ENCODE measurements around the gene HMGCS2. TPM values are rescaled to one million over a fixed set of nuclear protein-coding genes. Genes with fewer than 3 reads are reported as not detected.

Gene HMGCS2
- total RNA-seq, 1 donor from 2014 or later, result not detected

DNA sequence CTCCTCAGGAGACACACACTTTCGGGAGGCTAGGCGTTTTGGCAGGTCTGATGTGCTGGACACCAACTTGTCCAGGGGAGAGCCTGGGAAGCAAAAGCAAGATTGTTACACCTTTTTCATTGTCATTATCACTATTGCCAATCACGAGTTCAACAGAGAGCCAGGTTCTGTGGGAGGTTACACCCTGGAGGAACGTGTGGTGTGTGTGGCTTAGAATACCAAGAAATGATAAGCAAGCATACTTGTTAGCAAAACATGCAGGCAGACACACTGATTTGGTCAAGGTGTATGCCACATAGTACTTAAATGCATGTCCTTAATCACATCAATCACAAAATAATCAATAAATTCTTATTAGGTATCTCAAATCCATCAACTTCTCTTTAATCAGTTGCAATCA is 16.1 kb downstream of the HMGCS2 start:
- DNase-seq, result no peak

DNA sequence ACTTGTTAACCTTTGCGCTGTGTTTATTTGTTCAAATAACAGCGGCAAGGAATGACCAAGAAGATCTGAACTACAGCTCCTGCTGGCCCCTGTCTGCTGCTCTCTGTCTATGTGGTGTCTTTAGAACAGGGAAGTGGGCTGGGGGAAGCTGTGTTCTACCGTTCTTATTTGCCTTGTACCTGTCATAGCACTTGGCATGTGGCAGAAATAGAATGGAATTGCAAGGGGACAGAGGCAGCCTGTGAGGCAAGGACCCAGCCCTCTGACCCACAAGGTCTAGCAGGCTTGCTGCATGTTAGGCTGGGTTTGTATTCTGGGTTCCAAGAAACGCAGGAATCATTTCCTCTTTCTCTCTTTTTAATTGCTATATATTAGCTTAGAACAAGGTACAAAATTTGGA is 20.7 kb downstream of the HMGCS2 start:
- DNase-seq, result no peak

DNA sequence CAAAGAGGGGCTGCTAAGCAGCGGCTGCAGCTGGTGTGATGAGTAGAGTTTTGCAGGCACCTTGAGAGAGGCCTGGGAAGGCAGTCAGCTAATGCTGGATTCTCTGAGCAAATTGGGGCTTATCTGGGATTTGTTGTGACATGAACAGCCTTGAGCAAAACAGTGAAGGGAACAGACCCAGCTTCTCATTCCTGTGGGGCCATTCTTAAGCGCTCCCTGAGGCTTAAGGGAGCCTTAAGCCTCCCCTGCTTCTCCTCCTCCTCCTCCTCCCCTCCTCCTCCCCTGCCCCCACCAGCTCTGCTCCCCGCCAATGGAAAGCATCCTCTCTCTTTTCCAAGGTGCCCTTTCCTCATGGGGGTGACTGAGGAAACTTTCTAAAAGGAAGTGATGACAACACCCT is 21.3 kb downstream of the HMGCS2 start:
- DNase-seq, result no peak

DNA sequence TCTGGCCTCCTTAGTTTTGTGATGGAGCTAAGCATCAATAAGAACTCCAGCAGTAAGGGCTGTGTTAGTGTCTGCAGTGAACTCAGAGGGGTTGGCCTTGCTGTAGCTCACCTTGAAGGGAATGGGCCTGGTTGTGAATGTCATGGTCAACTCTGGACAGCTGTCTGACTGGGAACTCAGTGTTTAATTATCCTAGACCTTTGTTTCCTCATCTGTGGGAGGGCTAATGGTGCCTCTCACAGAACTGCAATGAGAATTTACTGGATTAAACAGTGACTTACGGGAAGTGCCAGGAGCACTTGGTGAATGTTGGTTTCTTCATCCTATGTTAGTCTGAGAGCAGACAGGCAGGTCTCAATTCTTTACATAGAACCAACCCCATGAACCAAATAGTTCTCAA is 23.7 kb downstream of the HMGCS2 start:
- DNase-seq, result no peak

DNA sequence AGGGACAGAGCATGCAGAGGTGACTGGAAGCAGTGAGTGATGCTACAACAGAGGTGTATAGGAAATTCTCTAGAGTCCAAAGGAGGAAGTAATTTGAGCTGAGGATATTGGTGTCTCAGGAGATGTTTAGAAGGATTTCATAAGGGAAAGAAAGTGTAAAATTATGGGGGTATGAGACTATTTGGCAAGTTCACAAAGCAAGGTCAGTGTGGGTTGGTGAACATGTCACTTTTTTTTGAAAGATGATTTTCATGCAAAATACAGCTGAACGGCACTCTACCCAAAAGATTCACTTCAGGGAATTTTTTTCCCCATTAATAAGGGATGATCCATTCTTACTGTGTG is 24.1 kb downstream of the HMGCS2 start:
- DNase-seq, result no peak

DNA sequence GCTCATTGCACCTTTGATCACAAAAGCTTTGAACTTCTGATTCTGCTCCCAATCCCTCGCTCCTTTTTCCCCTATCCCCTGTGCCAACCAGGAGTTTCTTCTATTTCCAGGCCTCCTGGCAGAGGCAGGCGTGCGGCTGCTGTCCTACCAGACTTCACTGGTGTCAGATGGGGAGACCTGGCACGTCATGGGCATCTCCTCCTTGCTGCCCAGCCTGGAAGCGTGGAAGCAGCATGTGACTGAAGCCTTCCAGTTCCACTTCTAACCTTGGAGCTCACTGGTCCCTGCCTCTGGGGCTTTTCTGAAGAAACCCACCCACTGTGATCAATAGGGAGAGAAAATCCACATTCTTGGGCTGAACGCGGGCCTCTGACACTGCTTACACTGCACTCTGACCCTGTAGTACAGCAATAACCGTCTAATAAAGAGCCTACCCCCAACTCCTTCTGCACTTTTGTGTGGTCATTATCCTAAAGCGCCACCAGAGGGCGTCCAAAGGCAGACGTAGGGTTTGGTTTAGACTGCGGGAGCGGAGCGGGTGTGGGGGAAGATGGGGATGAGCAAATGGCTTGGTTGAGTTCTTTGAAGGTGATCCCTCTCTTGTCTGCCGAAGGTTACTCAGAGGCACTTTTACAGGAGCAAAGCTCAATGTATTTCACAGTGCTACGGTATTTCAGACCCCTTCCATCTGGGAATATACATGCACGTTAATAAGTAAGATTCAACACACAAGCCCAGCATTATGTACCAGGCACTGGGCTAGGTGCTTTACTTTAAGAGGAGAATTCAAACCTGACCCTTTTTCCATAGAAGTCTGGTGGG is 24.7 kb downstream of the HMGCS2 start:
- peak; percentile 78 for DNase-seq

DNA sequence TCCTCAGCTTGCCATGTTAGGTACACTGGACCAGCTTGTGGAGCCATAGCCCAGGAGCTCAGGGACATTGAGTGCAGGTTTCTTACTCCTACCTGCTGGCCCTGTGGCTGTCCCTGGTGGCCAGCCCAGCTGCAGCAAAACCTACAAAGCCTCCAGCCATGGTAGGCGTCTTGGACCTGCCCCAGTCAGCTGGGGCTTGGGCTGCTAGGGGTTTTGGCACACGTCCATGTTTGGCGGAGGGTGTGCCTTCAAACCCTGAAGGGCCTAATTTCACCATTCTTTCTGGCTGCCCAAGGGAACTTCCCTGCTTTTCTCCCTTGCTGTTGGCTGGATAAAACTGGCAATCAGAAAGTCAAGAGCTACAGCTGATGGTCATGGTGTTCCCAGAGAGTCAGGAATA is 25.4 kb downstream of the HMGCS2 start:
- no peak for DNase-seq

DNA sequence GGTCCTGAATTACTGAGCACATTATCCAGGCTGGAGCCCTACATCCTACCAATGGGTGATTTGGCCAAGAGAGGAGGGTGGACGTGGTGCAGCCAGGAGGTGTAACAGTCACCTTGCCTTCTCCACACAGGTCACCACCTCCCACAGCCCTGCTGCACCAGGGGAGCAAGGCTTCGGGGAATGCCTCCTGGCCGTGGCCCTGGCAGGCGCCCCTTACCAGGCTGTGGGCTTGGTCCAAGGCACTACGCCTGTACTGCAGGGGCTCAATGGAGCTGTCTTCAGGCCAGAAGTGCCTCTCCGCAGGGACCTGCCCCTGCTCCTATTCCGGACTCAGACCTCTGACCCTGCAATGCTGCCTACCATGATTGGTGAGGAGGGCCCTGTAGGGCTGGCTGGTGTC is 26.0 kb downstream of the HMGCS2 start:
- DNase-seq, result no peak

DNA sequence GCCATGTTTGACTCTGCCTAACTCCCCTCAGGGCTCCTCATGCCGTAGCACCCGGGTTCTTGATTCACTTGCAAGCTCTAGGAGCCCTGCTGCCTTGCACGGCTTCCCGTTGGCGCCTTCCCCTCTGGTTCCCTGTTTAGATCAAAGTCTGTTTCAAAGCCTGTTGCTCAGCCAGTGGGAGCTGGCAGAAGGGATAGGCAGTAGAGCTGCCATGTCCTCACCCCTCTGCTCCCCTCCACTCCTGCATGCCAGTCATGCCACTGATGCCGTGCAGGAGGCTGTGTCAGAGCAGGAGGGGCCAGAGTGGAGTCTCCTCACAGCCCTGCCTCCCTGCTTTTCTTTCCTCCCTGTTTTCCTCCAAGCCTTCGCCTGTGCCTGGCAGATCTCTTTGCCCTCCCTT is 26.5 kb downstream of the HMGCS2 start:
- no peak for DNase-seq

DNA sequence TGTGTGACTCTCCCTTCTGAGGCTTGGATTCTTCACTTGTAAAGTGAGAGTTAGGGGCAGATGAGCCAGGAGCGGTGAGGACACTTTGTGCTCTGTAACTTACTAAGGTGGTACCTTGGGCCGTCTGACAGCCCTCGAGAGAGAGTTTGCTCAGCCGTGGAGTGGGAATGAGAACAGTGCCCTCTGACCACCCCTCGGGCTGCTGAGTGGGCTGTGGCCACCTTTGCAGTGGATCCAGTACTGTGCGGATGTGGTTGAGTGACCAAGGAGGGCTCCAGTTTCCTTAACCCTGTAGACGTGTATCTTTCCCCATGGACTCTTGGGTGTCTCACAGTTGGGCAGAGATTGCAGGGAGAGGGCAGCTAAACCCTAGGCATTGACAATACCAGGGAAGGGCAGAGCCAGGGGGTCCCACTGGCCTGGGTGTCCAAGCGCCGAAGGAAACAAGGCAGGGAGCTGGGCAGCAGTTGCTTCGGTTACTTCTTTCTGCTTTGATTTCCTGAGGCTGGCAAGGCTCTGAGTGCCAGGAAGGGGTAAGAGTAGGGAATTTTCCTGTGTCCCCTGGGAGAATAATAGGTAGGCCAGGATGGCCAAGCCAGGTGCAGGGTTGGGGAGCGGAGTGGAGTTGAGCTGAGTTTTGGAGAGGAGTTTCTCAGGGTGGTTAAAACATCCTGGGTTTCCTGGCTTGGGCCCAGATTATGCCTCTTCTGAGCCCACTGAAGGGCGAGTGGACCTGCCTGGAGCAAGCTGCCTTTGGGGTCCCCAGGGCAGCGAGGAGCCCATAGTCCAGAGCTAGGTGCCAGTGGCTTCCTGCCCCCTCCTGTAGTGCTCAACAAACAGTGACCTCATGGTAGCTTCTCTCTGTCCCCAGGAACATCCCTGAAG is 27.6 kb downstream of the HMGCS2 start:
- DNase-seq, result no peak

DNA sequence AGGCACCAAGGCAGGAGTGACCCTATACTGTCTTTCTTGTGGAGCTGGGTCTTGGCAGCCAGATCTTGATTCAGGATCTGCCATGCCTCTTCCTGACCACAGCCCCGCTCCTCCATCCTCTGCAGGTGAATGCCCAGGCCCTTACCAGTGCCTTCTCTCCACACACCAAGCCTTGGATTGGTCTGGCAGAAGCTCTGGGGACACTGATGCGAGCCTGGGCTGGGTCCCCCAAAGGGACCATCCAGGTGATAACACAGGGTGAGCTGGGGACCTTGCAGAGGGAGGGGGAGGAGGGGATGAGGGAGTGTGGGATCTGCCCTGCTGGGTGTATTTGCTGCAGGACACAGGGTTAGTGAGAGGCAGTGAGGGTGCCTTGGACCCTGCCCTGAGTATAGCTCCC is 28.4 kb downstream of the HMGCS2 start:
- no peak for DNase-seq

DNA sequence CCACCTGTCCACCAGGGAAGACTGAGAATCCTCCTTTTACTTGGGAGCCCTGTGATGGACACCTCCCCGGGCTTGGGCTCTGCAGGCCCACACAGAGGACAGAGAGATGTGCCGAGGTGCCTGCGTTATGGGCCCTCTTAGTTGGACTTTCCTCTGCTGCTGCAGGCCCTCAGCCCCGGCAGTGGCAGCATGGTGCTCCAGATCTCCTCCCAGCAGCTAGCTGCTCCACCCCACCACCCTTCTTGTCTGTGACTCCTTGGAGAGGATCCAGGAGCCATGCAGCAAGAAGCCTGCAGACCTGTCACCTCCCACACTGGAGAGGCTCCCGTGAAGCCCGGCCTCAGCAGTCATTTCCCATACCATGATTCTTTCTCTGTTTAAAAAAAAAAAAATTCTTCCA is 29.6 kb downstream of the HMGCS2 start:
- no peak for DNase-seq

DNA sequence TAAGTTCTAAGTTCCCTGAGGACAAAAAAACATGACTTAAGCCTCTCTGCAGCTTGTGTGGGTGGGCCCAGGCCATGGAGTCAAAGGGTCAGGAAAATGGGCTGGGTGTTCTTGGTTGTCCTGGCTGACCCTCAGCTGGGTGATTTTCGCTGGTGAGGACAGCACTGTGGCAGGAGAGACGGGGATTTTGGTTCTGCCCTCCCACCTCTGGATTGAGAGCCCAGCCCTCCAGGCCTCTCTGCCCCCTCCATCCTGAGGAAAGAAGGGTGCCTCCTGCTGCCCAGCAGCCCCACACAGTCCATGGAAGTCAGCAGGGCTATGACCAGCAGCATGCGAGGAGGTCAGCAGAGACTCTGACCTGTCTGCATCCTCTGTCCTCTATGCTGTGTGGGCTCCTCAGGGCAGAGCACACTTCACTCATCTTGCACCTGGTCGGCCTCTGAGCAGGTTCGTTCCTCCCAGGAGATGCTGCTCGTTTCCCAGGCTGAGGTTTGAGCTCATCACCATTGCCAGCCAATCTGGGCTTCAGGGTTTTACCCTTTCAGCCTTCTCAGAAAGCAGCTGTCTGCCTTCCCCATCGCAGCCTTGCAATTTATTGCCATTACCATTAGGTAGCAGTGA is 30.5 kb downstream of the HMGCS2 start:
- DNase-seq, result no peak

DNA sequence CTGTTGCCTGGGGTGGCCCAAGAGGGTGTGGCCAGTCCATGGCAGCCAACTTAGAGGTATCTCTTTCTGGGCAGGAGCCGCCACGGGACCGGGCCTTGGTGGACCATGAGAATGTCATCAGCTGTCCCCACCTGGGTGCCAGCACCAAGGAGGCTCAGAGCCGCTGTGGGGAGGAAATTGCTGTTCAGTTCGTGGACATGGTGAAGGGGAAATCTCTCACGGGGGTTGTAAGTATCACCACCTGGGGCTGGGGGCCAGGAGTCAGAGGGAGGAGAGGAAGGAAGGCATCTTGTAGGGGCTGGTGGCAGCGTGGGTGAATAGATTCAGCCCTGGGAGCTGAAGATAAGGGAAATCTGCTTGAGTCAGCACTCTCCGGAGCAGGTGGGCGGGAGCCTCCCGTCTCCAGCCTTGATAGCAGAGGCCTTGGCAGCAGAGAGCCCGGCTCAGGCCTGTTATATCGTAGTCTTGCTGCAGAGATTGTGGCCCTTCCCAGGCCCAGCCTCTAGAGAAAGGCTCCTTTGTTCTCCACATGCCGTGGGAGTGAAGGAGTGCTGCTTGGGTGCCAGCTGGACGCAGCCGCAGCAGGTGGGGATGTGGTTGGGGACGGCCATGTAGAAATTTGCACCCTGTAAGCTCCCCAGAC is 31.5 kb downstream of the HMGCS2 start:
- no peak for DNase-seq

DNA sequence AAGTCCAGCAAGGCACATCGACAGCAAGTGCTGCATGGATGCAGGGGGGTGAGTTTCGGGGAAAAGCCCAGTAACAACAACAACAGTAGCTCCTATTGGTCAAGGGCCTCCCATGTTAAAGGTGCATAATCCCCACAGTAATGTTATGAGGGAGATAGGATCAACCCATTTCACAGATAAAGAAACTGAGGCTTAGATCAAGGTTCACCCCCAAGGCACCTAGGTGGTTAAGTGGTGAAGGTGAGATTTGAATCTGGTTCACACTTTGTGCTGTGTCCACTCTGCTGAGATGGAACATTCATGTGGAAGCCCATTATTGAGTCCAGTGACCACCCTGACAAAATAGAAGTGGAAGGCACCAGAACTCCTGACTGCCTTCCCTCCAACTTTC is 32.1 kb downstream of the HMGCS2 start:
- DNase-seq, result no peak

DNA sequence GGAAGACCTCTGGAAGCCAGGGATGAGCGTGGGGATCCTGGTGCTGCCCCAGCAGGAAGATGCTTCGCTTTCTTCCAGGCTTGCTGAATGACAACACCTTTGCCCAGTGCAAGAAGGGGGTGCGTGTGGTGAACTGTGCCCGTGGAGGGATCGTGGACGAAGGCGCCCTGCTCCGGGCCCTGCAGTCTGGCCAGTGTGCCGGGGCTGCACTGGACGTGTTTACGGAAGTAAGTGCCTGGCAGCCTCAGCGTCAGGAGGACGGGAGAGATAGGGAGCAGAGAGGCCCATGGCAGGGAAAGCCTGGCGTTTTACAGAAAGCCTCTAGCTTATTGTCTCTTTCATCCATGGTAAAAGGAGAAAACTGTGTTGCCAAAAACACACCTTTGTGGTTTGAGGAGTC is 33.5 kb downstream of the HMGCS2 start:
- no peak for DNase-seq

DNA sequence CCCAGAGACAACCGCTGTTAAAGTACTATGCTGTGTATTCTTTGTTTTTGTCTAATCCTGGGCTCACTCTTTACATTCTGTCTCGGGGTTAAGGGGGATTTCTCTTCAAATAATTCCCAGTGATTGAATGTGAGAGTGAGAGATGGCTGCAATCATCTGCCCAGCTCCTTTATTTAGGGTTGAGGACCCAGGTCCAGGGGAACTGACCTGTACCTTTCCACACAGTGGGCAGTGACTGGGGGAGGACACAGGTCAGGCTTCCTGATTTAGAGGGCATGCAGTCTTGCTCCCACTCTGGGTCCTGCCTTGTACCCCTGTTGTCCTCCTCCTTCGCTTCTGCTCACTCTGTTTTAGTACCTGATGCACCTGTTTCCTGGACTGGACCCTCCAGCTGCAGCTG is 35.0 kb downstream of the HMGCS2 start:
- DNase-seq, result no peak

DNA sequence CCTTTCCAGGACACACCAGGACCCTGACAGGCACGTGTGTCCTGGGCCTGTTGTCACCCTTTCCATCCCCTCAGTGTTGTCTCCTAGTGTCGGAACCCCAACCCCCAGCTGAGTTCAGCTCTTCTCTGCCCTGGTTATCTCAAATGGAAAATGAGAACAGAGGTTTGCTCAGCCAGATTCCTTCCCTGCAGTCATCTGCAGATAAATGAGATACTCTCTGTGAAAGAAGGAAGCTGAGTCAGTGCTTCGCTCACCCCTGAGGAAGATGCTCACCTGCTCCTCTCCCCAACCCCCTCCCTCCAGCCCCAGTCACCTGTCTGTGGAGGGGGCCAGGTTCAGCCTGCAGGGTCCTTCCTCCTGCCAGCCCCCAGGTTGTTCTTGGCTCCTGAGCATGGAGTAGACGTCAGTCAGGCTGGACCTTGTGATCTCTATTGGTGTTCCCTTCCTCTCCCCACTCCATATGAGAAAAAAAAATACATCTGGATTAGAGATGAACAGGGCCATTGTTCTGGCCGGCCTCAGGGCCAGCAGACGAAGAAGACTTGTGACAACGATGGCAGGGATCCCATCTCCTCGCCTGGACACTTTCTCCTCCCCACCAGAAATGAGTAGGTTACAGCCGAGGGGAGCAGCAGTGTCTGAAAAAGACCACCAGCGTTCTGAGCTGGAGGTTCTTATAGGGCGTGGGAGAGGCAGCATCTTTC is 36.1 kb downstream of the HMGCS2 start:
- no peak for DNase-seq

DNA sequence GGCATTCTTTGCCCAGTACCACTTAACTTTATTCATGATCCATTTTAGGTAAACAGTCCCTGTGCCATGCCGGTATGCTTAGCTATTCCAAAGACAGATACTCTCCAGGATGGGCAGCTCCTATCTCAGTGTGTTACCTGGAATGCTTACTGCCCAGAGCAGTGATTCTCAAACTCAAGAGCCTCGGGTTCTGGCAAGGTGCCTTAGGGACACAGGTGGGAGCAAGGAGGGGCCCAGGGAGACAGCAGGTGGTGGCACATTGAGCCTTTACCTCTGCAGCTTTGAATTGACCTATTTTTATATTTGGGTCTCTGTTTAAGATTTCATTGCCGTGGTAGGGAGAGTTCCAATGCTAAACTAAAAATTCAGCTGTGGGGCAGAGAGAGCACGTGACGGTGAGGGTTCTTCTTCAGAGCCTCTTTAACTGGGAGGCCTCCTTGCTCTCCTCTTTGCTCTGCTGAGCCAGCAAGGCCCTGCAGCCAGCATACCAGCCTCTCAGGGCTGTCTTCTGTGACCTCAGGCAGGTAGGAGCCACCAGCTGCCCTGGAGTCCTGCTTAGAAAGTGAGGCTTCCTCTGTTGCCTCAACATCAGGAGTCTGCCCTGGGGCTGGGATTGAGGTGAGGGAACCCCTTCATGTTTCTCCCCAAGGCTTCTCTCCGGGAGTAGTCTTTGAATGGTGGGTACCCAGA is 36.8 kb downstream of the HMGCS2 start:
- no peak for DNase-seq

DNA sequence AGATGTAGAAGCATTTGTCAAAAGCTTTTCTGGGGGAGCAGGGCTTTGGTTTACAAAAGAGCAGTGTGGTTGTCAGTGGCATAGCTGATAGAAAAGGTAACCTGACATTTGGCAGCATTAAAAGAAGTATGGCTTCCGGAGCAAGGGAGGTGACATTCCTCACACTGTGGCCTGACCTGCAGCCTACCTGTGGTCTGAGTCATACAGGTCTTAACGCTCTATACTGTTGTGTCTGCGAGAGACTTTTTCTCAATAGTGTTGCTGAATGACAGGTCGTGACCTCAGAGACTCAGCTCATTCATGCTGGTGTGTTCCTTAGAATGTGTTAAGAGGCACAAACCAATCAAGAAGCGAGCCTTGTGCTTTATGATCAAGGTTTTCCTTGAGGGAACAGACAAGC is 37.6 kb downstream of the HMGCS2 start:
- no peak for DNase-seq

DNA sequence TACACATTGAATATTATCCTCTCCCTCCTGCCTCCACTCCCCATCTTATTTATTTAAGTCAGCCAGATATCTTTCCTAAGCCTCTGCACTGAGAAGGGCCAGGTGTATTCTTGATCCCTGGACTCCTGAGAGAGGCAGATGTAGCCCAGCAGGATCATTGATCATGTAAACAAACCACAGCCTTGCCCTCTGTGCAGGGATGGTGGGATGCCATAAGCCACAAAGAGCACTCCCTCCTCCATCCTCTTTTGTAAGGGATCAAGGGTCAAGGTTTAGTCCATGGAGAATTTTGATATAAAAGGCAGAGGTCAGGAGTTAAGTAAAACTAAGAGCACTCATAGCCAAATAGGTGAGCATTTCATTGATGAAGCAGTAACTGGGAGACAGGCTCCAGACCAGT is 39.7 kb downstream of the HMGCS2 start:
- DNase-seq, result no peak

DNA sequence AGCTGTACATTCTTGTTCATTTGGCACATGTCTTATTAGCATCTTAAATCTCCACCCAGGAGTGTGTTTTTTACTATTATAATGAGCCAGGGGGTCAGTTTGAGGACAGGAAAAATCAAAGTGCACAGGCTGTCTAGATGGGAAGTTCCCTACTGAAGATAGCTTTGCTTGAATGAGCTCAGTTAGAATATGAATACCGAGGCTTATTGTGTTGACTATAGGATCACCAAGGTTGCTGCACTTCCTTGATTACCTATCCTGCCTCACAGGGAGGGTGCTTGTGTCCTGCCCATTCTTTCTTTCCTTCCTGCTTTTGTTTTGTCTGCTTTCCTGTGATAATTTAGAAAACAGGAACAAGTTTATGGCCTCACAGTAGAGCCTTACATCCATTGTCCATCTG is 40.7 kb downstream of the HMGCS2 start:
- DNase-seq, result peak; percentile 35

Data from dermis blood vessel endothelial cell (primary cell).